HEK293T (cell line): ENCODE data around the gene ANGEL1.

Experiments
- CTCF ChIA-PET: fragments of 350-600 bp; formaldehyde crosslinking; extraction: SDS; loops from one replicate; lab custom pipeline; 2021; ENCODE audit warnings: antibody characterized with exemption, inconsistent platforms; lab: Yijun Ruan, JAX
- POLR2A ChIA-PET: fragments of 350-600 bp; formaldehyde crosslinking; extraction: SDS; loops from one replicate; lab custom pipeline; 2020; ENCODE audit warnings: antibody characterized with exemption, inconsistent platforms; lab: Yijun Ruan, JAX
- DNase-seq: peaks from one replicate; pipeline ENCODE4 v3.0.0; 2012; ENCODE audit warnings: mixed read lengths; ENCODE audit errors: extremely low spot score
- ARNT ChIP-seq: fragments of 450-650 bp; IDR thresholded peaks from 2 replicates; pipeline ENCODE4 v1.6.1; 2017; ENCODE audit warnings: mild to moderate bottlenecking
- BHLHE40 ChIP-seq: fragments of 450-650 bp; IDR thresholded peaks from 2 replicates; pipeline ENCODE4 v1.6.1; 2016; ENCODE audit warnings: mild to moderate bottlenecking, moderate library complexity, borderline replicate concordance
- CTBP1 ChIP-seq: fragments of 450-650 bp; IDR thresholded peaks from 2 replicates; pipeline ENCODE4 v1.6.1; 2016; ENCODE audit warnings: borderline replicate concordance
- ELF4 ChIP-seq: fragments of 450-650 bp; IDR thresholded peaks from 2 replicates; pipeline ENCODE4 v1.6.1; 2017; ENCODE audit warnings: antibody characterized with exemption
- FOXA1 ChIP-seq: fragments of 450-650 bp; IDR thresholded peaks from 2 replicates; pipeline ENCODE4 v1.6.1; 2016; ENCODE audit warnings: mild to moderate bottlenecking
- FOXK2 ChIP-seq: fragments of 450-650 bp; IDR thresholded peaks from 2 replicates; pipeline ENCODE4 v1.6.1; 2016; ENCODE audit warnings: mild to moderate bottlenecking
- FOXM1 ChIP-seq: fragments of 450-650 bp; IDR thresholded peaks from 2 replicates; pipeline ENCODE4 v1.6.1; 2017; ENCODE audit warnings: mild to moderate bottlenecking, borderline replicate concordance
- HDGF ChIP-seq: fragments of 450-650 bp; IDR thresholded peaks from 2 replicates; pipeline ENCODE4 v1.6.1; 2017; ENCODE audit warnings: antibody characterized with exemption, borderline replicate concordance
- L3MBTL2 ChIP-seq: fragments of 450-650 bp; conservative IDR thresholded peaks from 2 replicates; pipeline ENCODE4 v1.6.1; 2016; ENCODE audit warnings: mild to moderate bottlenecking
- LEF1 ChIP-seq: fragments of 450-650 bp; IDR thresholded peaks from 2 replicates; pipeline ENCODE4 v1.6.1; 2017; ENCODE audit warnings: mild to moderate bottlenecking, borderline replicate concordance
- NFRKB ChIP-seq: fragments of 450-650 bp; IDR thresholded peaks from 2 replicates; pipeline ENCODE4 v1.6.1; 2016; ENCODE audit warnings: mild to moderate bottlenecking, moderate library complexity
- SP1 ChIP-seq: fragments of 450-650 bp; IDR thresholded peaks from 2 replicates; pipeline ENCODE4 v1.6.1; 2017
- SUZ12 ChIP-seq: fragments of 450-650 bp; IDR thresholded peaks from 2 replicates; pipeline ENCODE4 v1.6.1; 2016; ENCODE audit warnings: mild to moderate bottlenecking
- TARDBP ChIP-seq: fragments of 450-650 bp; IDR thresholded peaks from 2 replicates; pipeline ENCODE4 v1.6.1; 2016
- ZNF384 ChIP-seq: fragments of 450-650 bp; IDR thresholded peaks from 2 replicates; pipeline ENCODE4 v1.6.1; 2016
- TF ChIP-seq, protein P1 (sequence below): fragments of 450-650 bp; IDR thresholded peaks from 2 replicates; pipeline ENCODE4 v1.6.1; 2016

ANGEL1 gene

GRCh38 chr14:76808990-76809389 is 3.7 kb downstream of the ANGEL1 start:
- DNase-seq = no peak
- POLR2A ChIA-PET = interaction anchor here (1.3 kb wide), 1 partner anchor 12 kb away, joined by 3 read pairs; no protein-coding TSS in a partner anchor
- TF ChIP-seq ARNT (no peak), CTBP1 (no peak), FOXA1 (no peak), HDGF (no peak), L3MBTL2 (no peak), ZNF384 (no peak), FOXK2 (no peak), ELF4 (no peak), TARDBP (no peak), BHLHE40 (no peak), NFRKB (no peak), SP1 (no peak), LEF1 (no peak), SUZ12 (no peak), FOXM1 (no peak)
- TF ChIP-seq, protein P1, sequence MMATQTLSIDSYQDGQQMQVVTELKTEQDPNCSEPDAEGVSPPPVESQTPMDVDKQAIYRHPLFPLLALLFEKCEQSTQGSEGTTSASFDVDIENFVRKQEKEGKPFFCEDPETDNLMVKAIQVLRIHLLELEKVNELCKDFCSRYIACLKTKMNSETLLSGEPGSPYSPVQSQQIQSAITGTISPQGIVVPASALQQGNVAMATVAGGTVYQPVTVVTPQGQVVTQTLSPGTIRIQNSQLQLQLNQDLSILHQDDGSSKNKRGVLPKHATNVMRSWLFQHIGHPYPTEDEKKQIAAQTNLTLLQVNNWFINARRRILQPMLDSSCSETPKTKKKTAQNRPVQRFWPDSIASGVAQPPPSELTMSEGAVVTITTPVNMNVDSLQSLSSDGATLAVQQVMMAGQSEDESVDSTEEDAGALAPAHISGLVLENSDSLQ = no peak
- CTCF ChIA-PET = interaction anchor here (1.6 kb wide), 1 partner anchor 98 kb away, joined by 6 read pairs; no protein-coding TSS in a partner anchor

- no peak for DNase-seq
- TF ChIP-seq NFRKB (no peak), SP1 (no peak), TARDBP (no peak), ZNF384 (no peak), HDGF (no peak), FOXM1 (no peak), FOXK2 (no peak), SUZ12 (no peak), FOXA1 (no peak), ARNT (no peak), LEF1 (no peak), ELF4 (no peak), L3MBTL2 (no peak)
- CTCF ChIA-PET = no interaction called here
- POLR2A ChIA-PET = no interaction called here
These were observed 4.7 kb downstream of the ANGEL1 start for GRCh38 chr14:76808011-76808410.

DNA sequence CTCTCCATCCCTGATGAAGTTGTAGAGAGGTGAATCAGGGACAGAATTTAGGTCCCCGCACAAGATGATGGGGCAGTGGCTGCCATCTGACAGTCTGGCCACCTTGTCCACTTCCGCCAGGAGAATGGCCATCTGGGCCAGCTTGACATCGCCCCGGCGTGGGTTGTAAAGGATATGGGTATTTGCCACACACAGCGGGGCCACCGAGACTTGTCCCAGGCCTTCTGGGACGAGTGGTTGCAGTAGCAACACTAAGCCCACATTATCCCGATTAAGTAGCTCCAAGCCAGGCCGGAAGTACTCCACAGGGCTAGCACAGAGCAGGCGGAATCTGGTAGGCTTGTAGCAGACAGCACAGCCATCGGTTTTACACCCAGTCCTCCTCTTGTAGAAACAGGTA is 6.2 kb downstream of the ANGEL1 start:
- TF ChIP-seq SP1 = no peak
- no peak for TF ChIP-seq ELF4
- no peak for TF ChIP-seq CTBP1
- no peak for TF ChIP-seq FOXK2
- POLR2A ChIA-PET = no interaction called here
- CTCF ChIA-PET = interaction anchor here (0.5 to 0.8 kb wide), 2 partner anchors 11 to 21 kb away, joined by 3 read pairs; no protein-coding TSS in a partner anchor
- no peak for DNase-seq

DNA sequence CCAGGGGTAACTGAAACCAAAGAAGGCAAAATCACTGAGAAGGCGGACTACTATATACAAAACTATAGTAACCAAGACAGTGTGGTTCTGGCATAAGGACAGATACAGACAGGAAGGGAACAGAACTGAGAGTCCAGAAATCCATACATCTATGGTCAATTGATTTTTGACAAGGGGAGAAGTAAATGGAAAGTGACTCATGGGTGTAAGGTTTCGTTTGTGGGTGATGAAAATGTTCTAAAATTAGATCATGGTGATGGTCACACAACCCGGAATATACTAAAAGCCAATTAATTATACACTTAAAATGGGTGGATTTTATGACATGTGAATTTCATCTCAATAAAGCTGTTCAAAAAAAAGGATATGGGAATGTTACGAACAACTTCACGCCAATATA is 18.7 kb downstream of the ANGEL1 start:
- DNase-seq = no peak
- ChIA-PET CTCF (no interaction called here), POLR2A (no interaction called here)
- TF ChIP-seq ZNF384 (no peak), HDGF (no peak), NFRKB (no peak), ARNT (no peak), ELF4 (no peak), TARDBP (no peak), FOXM1 (no peak), FOXA1 (no peak), LEF1 (no peak)

- ChIA-PET POLR2A (no interaction called here), CTCF (no interaction called here)
These were observed 19.4 kb downstream of the ANGEL1 start for GRCh38 chr14:76793324-76793723.

DNA sequence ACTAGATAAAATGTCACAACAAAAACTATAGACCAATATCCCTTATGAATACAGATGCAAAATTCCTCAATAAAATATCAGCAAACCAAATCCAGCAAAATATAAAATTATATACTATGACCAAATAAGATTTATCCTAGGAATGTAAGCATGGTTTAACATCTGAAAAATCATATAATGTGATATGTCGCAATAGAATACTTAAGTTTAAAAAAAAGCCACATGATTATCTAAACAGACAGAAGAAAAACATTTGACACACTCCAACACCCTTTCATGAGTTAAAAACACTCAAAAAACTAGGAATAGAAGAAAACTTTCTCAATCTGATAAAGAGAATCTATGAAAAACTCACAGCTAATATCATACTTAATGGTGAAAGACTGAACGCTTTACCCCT is 20.3 kb downstream of the ANGEL1 start:
- ChIA-PET CTCF (no interaction called here), POLR2A (no interaction called here)
- DNase-seq = no peak
- TF ChIP-seq L3MBTL2 = no peak
- no peak for TF ChIP-seq LEF1
- TF ChIP-seq, protein P1 = no peak
- TF ChIP-seq BHLHE40 = no peak
- no peak for TF ChIP-seq NFRKB
- TF ChIP-seq ELF4 = no peak
- TF ChIP-seq ARNT = no peak
- TF ChIP-seq HDGF = no peak
- no peak for TF ChIP-seq FOXA1

More at GRCh38 chr14:76793324-76793723, 19.4 kb downstream of the ANGEL1 start:
- DNase-seq = no peak
- TF ChIP-seq FOXA1 = no peak
- TF ChIP-seq CTBP1 = no peak
- no peak for TF ChIP-seq FOXM1
- TF ChIP-seq NFRKB = no peak
- TF ChIP-seq SP1 = no peak
- TF ChIP-seq ARNT = no peak
- no peak for TF ChIP-seq FOXK2
- no peak for TF ChIP-seq LEF1
- TF ChIP-seq BHLHE40 = no peak
- TF ChIP-seq HDGF = no peak
- no peak for TF ChIP-seq TARDBP
- TF ChIP-seq, protein P1 = no peak
- TF ChIP-seq L3MBTL2 = no peak
- no peak for TF ChIP-seq SUZ12
- no peak for TF ChIP-seq ELF4
